ENCODE data around the gene ARHGAP4.

Gene ARHGAP4

GRCh38 chrX:153874366-153875125 is 51.5 kb downstream of the ARHGAP4 start:
- no peak for TF ChIP-seq CTCF (IDR thresholded peaks at IDR 0.05; ENCODE audit: insufficient read depth, missing control alignments)
- FAIRE-seq (no peak), DNase-seq (ENCODE audit: insufficient read length, low spot score) (no peak)

- no peak for TF ChIP-seq CTCF (IDR thresholded peaks at IDR 0.05; ENCODE audit: insufficient read depth, missing control alignments)
- FAIRE-seq, result no peak
- no peak for DNase-seq (ENCODE audit: insufficient read length, low spot score)
Observed at GRCh38 chrX:153874085-153874365, 52.0 kb downstream of the ARHGAP4 start.

GRCh38 chrX:153873282-153874084 is 52.6 kb downstream of the ARHGAP4 start:
- FAIRE-seq (no peak), DNase-seq (ENCODE audit: insufficient read length, low spot score) (peak; percentile 49)
- TF ChIP-seq CTCF (IDR thresholded peaks at IDR 0.05; ENCODE audit: insufficient read depth, missing control alignments), result no peak

GRCh38 chrX:153871946-153872878 is 53.9 kb downstream of the ARHGAP4 start:
- DNase-seq (ENCODE audit: insufficient read length, low spot score) (no peak), FAIRE-seq (no peak)
- no peak for TF ChIP-seq CTCF (IDR thresholded peaks at IDR 0.05; ENCODE audit: insufficient read depth, missing control alignments)

- TF ChIP-seq CTCF (IDR thresholded peaks at IDR 0.05; ENCODE audit: insufficient read depth, missing control alignments), result no peak
- DNase-seq (ENCODE audit: insufficient read length, low spot score) (no peak), FAIRE-seq (no peak)
Observed at GRCh38 chrX:153871451-153871850, 54.6 kb downstream of the ARHGAP4 start.

GRCh38 chrX:153870791-153871360 is 55.2 kb downstream of the ARHGAP4 start:
- no peak for DNase-seq (ENCODE audit: insufficient read length, low spot score)
- no peak for FAIRE-seq
- TF ChIP-seq CTCF (IDR thresholded peaks at IDR 0.05; ENCODE audit: insufficient read depth, missing control alignments), result no peak
